ENCODE data around the gene TLCD4.
"Not testable (repeated sequence)": the region's sequence is repeated elsewhere in the genome, so short reads cannot be mapped to it uniquely, and the experiment has no call there.

Gene TLCD4

DNA sequence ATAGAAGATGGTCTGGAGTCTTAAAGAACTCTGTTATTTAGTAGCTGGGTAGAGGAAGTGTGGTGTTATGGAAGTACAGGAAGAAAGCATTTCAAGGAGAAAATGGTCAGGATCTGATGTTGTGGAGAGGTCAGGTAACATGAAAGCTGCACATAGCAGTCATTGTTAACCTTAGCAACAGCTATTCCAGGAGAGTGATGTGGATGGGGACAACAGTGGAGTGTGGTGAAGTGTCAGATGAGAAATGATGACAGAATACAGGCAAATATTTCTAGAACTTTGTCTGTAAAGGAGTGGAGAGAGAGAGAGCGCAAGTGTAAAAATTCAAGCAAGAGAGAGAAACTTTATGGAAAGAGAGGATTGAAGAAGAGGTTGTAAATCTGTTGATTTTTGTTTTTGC is 15.6 kb downstream of the TLCD4 start:
- DNase-seq = no peak
- in situ Hi-C loops (cut with HindIII; ENCODE audit: low pct_ligation_motif_present, low pct_unique_long_range_greater_than_20kb, low sequenced_read_pairs) = no loop called here

DNA sequence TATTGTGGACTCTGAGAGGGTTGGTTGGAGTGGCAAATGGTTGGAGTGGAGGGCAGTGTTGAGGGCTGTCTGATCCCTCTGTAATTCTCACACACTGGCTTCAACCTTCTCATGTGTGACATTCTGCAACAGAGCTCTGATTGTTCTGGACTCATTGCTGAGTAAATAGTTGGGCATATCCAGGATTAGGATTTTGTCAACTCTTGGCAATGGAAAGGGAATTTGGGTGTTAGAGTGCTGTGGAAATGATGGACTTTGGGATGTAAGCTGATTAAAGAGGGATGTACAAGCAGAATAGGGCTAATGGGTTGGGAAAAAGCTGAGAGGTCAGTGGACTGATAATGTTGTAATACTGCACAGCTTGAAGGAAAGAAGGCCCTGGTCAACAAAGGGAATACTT is 16.5 kb downstream of the TLCD4 start:
- DNase-seq = no peak
- in situ Hi-C loops (cut with HindIII; ENCODE audit: low pct_ligation_motif_present, low pct_unique_long_range_greater_than_20kb, low sequenced_read_pairs) = no loop called here

DNA sequence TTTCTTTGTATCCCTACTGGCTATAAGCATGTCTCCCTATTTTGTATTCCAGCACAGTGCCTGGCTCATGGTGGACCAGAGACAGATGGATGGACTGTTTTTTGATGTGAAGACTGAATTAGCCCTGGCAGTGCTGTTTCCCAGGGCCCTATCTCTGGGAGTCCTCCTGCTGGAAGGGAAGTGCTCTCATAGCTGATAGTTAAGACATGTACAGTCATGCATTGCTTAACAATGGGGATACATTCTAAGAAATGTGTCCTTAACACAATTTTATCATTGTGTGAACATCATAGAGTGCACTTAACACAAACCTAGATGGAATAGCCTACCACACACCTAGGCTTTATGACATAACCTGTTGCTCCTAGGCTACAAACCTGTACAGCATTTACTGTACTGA is 21.1 kb downstream of the TLCD4 start:
- in situ Hi-C loops (cut with HindIII; ENCODE audit: low pct_ligation_motif_present, low pct_unique_long_range_greater_than_20kb, low sequenced_read_pairs) = no loop called here
- DNase-seq = no peak

DNA sequence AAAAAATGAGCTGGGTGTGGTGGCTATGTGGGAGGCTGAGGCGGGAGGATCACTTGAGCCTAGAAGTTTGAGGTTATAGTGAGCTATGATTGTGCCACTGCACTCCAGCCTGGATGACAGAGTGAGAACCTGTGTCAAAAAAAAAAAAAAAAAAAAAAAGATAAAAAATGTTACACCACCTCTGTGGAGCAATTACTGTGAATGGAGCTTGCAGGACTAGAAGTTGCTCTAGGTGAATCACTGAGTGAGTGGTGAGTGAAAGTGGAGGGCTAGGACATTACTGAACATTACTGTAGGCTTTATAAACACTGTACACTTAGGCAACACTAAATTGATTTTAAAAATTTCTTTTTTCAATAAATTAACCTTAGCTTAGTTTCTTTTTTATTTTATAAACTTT is 21.9 kb downstream of the TLCD4 start:
- DNase-seq = no peak
- in situ Hi-C loops (cut with HindIII; ENCODE audit: low pct_ligation_motif_present, low pct_unique_long_range_greater_than_20kb, low sequenced_read_pairs) = no loop called here

DNA sequence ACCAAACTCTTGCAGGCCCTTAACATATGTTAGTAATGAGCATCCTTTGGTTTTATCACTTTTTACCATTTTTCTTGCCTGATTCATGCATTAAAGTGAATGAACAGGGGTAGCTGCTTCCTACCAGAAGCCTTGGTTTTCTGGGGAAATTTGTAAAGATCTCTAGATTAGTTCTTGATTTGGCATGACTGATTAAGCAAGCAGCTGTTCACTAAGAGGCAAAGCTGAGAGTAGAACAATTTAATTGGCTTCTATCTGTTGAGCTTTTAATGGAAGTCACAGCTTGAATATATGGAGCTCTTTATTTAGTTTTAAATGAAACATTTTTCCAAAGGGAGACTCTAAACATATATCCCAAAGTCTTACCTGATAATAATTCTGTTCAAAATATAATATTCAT is 23.6 kb downstream of the TLCD4 start:
- no peak for DNase-seq
- in situ Hi-C loops (cut with HindIII; ENCODE audit: low pct_ligation_motif_present, low pct_unique_long_range_greater_than_20kb, low sequenced_read_pairs) = no loop called here

DNA sequence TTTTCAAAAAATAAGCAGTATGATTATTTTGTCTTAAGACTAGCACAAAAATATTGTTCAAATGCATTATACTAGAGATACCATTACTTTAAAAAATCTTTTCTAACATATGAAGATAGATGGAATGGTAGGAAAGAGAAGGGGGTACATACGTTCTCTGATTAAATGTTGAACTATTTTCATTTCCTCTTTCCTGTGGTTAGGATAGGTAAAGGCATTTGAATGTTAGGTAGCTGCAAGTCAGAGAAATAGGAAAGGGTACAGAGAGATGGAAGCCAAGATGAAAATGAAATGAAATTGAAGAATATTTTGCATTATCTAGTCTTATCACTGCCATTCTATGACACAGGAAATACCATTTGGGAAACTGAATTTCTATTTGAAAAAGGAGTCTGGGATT is 28.3 kb downstream of the TLCD4 start:
- no peak for DNase-seq
- in situ Hi-C loops (cut with HindIII; ENCODE audit: low pct_ligation_motif_present, low pct_unique_long_range_greater_than_20kb, low sequenced_read_pairs) = no loop called here

DNA sequence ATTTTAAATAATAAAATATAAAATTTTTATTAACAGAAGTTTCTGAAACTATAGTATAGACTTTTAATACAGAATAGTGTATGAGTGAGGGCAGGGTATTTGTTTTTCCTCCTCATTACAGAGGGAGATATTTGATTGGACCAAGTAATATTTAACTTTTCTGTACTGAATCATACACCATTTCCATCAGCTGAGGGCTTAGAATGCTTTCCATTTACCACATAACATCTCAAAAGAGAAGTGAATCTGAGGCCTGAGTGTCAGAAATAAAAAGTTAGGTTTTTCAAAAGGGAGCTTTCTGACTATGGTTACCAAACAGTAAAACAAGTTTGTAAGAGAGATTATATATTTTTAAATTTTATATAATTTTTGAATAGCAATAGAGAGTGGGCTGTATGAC is 29.5 kb downstream of the TLCD4 start:
- in situ Hi-C loops (cut with HindIII; ENCODE audit: low pct_ligation_motif_present, low pct_unique_long_range_greater_than_20kb, low sequenced_read_pairs) = no loop called here
- no peak for DNase-seq

DNA sequence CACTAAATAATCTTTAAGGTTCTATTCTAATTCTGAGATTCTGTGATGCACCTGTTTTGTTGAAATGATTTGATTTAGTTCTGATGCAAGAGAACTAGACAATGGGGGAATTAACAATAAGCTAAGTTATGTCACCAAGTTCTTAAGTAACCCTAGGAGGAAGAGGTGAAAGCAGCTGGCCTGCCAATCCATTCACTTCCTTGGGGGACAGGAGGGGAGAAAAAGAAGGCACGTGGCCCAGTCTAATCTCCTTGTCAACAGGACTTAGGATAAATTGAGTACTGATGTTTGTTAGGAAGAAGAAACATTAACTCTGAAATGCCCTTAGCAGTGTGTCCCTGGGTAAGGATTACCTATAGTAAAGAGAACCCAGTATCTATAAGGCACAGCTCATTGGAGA is 36.9 kb downstream of the TLCD4 start:
- in situ Hi-C loops (cut with HindIII; ENCODE audit: low pct_ligation_motif_present, low pct_unique_long_range_greater_than_20kb, low sequenced_read_pairs) = no loop called here
- DNase-seq = no peak

DNA sequence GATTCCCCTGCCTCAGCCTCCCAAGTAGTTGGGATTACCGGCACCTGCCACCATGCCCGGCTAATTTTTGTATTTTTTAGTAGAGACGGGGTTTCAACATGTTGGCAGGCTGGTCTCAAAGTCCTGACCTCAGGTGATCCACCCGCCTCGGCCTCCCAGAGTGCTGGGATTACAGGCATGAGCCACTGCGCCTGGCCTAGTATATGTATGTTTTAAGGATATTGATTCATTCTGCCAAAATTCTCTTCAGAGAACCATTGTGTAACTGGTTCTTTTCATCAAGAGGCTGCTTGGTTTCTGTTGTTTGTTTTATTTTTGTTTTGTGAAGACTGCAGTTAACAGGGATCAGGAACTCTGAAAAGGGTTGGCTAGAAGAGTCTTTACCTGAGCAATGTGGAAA is 48.4 kb downstream of the TLCD4 start:
- DNase-seq; in situ Hi-C loops (cut with HindIII; ENCODE audit: low pct_ligation_motif_present, low pct_unique_long_range_greater_than_20kb, low sequenced_read_pairs): not testable (repeated sequence)
